ENCODE data around the gene CAPN13.

Gene CAPN13, protein sequence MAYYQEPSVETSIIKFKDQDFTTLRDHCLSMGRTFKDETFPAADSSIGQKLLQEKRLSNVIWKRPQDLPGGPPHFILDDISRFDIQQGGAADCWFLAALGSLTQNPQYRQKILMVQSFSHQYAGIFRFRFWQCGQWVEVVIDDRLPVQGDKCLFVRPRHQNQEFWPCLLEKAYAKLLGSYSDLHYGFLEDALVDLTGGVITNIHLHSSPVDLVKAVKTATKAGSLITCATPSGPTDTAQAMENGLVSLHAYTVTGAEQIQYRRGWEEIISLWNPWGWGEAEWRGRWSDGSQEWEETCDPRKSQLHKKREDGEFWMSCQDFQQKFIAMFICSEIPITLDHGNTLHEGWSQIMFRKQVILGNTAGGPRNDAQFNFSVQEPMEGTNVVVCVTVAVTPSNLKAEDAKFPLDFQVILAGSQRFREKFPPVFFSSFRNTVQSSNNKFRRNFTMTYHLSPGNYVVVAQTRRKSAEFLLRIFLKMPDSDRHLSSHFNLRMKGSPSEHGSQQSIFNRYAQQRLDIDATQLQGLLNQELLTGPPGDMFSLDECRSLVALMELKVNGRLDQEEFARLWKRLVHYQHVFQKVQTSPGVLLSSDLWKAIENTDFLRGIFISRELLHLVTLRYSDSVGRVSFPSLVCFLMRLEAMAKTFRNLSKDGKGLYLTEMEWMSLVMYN
- total RNA-seq, result 0 to 2.9 (median 0) reads per million in 17 experiments

DNA sequence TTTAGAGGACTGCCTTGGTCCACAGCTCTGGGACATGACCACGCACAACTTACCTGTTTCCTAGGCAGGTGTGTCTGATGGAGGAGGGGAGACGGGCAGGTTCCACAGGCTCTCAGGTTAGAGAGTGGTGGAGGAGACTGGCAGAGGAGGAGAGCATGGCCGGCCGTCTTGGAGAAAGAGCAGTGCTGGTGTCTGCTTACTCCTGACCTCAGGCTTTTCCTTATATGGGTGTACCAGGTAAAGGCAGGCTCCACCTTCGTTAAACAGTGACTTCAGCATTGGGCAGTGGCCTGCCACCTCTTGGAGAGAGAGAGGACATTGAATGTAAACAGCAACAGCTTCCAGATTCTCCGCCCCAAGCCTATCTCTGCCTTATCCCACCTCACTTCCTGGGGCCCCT is at the start of gene CAPN13:
Gene CAPN13, minus strand, starts transcription at position 198 of the 400 bp plus-strand sequence. CDS start 20,121 bp downstream, outside the sequence.
- no peak for DNase-seq

DNA sequence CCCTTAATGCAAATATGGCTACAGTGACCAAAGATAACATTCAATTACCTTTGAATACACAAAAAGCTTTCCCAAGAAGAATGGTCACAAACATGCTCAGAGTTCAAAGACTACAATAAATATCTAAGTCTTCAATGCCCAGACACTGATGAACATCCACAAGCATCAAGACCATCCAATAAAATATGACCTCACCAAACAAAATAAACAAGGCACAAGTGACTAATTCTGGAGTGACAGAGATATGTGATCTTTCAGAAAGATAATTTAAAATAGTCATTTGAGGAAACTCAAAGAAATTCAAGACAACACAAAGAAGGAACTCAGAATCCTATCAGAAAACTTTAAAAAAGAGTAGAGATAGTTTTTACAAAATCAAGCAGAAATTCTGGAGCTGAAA is 40.6 kb upstream of the CAPN13 start:
- DNase-seq, result no peak

DNA sequence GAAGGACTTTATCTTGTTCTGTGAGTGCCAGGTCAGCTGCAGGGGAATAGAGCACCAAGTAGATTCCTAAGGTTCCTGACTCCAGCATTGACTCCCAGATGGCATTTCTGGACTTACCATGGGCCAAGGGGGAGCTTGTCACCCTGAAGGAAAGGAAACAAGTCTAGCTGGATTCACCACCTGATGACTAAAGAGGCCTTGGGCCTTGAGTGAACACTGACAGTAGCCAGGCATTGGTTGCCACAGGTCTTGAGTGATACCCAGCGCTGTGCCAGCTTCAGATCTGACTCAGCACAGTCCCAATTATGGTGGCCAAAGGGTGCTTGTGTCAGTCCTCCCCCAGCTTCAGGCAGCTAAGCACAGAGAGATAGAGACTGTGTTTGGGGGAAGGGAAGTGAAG is 40.1 kb upstream of the CAPN13 start:
- no peak for DNase-seq

DNA sequence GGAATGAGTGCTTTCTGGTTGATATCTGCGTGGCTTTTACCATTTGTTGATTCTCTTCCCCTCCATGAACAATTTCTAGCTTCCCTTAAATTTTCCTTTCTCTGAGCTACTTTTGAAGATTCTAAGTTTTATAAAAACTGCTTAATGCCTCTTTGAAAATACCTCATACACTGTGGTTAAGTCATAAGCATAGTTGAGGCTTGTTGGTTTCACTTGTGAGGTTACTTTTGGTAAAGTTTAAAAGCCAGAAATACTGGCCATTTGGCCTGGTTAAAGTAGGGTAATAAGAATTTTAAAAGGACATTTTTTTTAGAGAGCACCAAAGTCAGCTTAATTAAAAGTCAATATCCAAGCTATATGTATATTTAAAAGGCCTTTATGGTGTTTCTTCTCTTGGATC is 21.3 kb upstream of the CAPN13 start:
- no peak for DNase-seq

DNA sequence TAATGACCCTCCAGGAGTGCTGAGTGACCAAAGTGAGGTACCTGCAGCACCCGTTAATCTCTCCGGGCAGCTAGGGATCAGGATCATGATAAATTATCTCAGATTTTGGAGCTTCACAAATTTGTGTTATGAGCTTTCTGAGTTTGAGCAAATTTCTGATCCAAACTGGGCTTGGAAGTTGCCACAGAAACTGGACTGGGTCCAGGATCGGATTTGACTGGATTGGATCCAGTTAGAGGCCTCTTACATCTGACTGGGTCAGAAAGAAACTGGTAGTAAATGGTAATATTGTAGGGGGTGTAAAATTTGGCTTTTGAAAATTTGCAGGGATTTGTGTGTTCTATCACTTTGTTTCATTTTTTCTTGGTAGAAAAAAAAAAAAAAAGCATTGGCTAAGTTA is 19.7 kb upstream of the CAPN13 start:
- DNase-seq, result no peak

DNA sequence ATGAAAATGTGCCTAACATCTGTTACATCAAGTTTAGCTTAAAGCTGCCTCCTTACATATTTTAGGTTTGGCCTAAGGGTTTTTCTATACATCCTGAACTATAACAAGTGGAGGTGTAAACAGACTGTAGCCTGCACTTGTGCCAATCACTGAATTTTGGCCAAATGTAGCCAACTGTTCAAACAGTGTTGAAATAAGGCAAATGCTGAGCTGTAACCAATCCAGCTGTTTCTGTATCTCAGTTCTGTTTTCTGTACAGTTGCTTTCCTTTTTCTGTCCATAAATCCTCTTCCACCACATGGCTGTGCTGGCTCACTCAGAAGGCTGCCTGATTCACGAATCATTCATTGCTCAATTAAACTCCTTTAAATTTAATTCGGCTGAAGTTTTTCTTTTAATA is 19.2 kb upstream of the CAPN13 start:
- no peak for DNase-seq

DNA sequence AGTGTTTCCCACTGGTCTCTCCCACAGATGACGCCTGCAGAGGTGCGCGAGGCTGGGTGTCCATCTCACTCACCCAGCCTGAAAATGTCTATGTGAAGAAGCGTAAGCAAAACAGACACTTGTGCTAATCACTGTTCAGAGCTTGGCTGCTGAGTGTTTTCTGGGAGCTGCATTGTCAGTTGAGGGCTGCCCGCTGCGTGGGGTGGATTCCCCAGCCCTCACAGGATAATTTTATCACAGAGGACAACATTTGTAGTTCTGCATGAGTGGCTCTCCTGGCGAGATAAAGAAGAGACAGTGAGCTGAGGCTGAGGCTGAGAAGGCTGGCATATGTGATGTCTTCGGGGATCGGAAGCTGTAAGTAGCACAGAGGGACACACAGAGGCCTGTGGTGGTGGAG is 16.2 kb upstream of the CAPN13 start:
- DNase-seq, result no peak

DNA sequence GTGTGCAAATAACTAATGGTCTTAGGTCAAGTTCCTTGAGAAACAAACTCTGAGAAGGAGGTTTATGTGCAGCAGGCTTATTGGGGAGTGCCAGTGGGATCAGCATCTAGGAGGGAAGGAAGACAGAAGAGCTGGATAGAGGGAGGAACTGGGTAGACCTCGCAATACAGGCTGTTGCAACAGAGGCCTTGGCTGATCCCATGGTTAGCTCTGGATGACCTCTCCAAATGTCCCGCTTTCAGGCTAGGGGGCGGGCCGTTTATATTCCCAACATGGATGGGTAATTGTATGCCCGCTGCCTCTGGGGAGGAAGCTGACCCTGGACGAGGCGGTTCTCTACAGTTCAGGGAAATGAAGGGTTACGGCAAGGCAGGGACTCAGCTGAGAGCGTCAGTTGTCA is 14.7 kb upstream of the CAPN13 start:
- no peak for DNase-seq

DNA sequence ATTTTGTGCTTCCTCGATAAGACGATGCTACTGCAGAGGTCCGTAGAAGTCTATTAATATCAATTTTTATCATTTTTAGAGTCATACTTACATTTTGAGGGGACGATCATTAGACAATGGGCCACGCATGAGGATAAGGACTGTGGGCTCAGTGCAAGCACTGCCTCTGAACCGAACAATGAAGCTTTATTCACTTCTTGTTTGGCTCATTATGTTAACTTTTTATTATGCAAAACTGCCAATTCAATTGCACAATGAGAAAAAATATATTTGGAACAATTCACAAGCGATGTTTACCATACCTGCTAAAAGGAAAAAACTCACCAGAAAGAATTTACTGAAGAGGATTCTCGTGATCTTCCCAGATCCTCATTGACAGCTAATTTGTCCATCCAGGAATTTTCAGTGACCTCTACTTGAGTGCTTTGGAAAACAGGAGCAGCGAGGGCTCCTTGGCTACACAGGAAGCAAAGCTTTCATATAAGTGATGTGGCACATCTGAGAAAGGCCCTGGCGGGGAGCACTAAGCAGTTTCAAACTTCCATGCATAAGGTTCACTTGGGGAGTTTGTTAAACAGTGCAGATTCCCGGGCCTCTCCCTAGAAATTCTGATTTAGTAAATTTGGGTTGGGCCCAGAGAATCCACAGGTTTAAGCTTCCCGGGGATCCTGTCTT is 13.3 kb upstream of the CAPN13 start:
- no peak for DNase-seq

DNA sequence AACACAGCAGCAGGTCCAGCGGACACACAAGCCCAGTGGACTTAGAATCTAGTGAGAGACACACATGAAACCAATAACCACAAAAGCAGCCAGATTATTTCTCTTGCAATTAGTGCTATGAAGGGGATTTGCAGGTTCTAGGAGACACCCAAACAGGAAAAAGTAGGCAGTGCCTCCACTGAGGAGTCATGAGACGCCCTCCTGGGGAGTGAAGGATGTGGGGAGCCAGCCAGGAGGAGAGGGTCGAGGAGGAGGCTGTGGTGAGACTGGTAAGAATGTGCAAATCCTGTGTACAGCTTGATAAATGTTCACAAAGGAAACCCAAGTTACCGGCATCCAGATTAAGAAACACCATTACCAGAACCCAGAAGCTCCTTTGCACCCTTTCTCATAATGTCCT is 2.7 kb upstream of the CAPN13 start:
- DNase-seq, result no peak

DNA sequence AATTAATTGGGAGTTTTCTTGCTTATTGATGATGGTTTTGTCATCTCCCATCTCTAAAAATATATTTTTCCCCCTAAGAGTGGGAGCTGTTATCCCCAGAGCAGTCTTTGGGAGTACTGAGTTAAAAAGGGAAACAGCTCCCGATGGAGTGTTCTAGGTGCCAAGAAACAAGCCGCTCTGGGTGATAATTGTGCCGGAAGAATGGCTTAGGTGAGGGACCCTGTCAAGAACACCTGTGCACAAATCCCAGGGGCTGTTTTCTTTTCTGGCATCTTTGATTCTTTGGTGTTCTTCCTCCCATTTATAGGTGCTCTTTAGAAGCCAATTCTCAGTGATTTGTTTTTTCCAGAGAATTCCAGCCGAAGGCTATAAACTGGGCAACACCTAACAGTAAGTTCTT is 1.4 kb upstream of the CAPN13 start:
- DNase-seq, result no peak

DNA sequence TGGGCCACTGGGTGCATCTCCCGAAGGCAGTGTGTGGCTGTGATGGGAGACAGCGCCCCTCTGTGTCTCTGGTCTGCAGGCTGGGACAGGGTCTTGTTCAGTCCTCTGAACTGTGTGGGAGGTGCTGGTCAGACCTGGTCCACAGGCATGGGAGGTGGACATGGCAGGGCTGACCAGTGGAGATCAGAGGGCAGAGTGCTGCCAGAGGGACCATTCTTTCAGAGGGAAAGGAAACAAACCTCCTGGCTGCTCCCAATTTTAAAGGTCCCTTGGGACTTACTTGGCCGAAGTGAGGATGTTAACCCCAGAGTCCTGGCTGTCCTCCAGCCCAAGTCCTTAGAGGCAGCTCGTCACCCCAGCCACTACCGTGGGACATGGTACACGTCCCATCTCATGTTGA is 4.0 kb downstream of the CAPN13 start:
- DNase-seq, result no peak

DNA sequence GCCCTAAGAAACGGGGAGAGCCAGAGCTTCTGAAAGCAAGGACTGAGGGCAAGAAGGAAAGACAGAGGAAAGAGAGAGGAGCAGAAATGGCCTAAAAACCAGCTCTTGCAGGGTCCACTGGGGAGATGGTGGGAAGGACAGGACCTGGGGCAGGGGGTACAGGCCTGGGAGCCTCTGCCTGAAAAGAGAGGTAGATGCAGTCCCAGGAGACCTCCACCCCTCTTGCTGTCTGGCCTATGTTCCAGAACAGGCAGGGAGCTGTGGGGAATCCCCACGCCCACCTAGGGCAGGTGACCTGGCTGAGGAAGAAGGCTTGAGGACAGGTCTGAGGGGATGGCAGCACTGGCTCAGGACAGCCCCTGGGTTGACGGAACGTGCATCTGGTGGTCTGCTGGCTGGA is 4.6 kb downstream of the CAPN13 start:
- DNase-seq, result no peak

DNA sequence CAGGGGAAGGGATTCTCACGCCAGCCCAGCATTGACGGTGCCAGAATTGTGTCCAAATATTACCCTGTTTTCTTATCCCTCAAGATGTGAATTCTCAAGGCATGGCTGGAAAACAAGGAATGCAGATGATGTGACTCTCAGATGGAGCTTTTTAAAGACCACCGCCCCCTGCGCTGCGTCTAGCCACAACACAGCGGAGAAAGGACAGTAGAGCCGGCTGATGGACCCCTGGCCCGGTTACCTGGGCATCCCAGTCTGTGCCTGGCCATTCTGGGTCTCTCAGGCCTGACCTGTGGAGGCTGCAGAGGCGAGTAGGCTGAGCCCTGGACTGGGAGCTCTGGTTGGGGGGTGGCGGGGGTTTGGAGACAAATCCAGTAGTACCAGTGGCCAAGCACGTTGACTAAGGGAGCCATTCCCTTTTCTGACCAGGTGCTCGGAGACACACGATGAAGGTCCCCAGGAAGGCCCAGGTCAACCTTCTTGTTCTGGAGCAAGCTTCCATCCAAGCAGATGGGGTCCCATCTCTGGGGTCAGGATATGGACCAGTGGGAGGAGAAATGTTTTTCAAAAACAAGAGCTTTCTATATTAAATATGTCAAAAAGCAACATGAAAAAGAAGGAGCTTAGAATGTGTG is 5.3 kb downstream of the CAPN13 start:
- DNase-seq, result no peak

DNA sequence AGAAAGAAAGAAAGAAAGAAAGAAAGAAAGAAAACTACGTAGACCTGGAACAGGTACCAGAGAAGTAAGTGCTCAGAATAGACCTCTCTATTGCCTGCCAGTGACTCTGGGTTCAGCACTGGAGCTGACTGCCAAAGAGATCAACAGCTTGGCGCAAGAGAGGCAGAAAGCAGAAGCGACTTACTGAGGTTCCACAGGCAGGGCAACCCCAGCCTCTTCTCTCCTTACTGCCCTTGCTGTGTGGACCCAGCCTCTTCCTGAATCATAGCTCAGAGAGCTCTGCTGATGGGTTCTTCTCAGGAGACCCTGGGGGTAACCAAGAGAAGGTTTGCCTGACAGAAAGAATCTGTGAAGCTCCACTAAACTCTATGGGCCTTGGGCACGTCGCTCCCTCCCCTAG is 7.1 kb downstream of the CAPN13 start:
- peak; percentile 32 to 57 (median 50) for DNase-seq

DNA sequence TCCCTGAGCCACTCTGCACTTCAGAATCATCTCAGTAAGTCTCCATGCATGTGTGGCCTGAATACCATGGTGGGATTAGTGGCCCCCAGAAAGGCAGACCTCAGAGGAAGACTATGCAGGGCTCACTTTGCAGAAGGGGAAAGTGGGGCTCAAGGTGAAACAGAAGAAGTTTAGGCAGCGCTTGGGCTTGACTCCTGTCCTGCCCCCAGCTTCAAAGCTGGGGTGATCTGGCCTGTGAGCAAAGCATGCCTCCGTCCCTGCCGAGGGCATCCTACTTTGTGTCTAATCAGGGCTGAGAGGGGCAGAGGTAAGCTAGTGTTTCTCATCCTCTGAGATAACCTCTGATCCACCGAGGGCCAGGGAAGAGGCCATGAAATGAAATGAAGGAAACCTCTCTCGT is 7.9 kb downstream of the CAPN13 start:
- no peak for DNase-seq

DNA sequence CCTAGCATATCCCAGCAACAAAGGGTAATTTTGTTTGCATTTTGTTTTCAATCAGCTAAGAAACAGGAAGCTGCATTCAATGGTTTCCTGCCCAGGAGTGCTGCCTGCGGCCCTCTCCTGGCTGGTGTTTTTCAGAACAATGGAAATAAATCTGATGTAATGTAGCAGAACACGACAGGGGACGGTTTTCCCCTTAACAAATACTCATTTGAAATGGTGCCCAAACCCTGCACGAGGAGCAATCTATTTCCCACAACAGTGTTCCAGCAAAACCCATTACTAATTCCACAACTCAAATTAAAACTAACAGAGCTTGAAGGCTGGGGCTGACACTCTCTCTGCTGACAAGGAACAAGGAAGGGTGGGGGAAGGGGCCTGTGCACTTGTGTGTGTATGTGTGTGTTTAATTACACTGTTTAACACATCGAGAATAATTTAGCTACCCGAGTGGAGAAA is 8.7 kb downstream of the CAPN13 start:
- DNase-seq, result peak; percentile 16 to 50 (median 48)

DNA sequence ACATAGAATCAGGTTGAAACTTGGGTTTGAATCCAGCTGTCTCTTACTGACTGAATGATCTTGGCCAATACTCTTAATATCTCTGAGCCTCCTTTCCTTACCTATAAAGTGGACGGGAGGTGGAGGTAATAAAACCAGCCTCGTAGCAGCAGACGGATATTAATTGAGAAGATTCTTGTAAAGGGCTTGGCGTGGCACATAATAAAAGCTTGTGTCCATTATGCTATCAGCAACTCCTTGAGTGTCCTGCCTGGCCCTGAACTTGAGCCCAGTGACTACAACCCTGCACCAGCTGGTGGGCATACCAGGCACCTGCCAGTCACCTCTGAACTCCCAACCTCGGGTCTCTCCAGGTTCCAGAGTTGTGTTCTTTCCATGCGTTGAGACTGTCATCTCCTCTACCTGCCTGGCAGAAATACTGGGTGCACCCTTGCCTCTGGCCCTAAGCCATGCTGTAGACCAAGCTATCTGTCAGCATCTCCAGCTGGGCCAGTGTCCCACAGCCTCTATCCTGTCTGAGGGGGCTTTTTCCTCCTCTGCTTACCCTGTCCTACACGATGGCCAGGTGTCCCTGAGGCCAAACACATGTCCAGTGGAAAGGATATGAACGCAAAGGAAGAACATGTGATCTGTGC is 9.7 kb downstream of the CAPN13 start:
- DNase-seq, result no peak

DNA sequence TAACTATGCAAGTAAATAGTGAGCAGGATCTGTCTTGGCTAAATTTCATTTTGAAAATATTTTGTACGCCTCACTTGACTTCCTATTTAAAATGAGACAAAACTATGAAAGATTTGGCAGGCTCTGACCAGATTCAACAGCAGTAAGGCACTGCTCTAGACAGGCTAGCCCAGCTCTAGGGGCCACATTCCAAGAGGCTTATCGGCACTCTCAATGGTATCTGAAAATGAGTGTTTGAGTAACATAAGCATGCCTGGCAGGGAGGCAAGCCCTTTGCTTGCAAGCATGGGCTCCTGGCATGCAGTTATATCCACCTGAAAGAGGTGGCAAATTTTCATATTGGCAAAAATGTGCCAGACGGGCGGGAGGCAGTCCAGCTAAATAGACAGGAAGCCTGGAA is 10.5 kb downstream of the CAPN13 start:
- DNase-seq, result no peak

DNA sequence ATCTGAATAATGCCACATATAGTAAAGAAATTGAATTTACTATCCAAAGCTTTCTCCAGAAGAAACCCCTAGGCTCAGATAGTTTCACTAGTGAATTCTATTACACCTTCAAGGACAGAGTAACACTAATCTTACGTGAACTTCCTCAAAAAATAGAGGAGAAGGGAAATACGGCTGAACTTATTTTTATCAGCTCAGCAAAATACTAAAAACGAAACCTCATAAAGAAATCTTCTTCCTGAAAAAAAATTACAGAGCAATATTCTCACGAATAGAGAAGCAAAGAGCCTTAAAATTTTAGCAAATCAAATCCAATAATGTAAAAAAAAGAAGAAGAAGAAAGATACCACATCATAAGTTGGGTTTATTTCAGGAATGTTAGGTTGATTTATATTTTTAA is 14.7 kb downstream of the CAPN13 start:
- peak in 3 of 4 experiments; percentile 7 to 89 (median 87) for DNase-seq

DNA sequence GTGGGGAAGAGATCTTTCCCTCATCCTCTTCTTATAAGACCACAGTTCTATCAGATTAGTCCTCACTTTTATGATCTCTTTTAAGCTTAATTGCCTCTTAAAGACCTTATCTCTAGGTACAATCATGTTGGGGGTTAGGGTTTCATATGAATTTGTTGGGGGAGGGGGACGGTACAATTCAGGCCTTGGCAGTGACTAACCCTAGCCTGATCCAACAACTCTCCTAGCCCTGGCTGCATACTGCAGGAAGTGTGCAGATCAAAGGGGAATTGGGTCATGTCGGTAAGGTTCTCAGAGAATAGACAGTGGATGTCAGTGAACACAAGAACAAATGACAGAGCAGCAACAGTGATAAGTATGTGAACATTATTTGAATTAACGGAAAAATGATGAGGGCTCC is 16.4 kb downstream of the CAPN13 start:
- DNase-seq, result no peak

DNA sequence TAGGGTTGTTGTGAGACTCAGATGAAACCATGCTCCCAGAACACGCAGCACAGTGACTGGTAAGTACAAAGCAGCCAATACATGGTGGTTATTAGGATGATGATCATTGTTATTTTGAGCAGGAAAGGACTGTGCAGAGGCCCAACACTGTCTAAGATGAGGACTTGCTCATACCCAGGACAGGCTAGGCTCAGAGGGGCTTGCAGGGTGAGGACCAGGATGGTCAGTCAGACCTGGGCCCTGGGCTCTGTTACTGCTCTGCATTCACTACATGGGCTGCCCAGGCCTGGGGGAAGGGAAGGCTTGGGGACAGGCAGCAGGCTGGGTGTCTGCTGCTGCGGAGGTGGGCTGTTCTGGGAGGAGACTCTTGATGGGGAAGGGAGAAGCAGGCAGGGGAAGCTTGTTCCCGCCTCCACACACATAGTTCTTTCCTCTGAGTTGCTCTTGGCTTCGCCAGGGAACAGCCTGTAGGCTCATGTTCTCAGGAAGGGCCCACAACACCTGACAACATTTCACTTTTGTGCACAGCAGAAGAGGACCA is 17.5 kb downstream of the CAPN13 start:
- DNase-seq, result peak in 2 of 4 experiments; percentile 48

All from suppressor macrophage (primary cell).